OCI-LY7 (cell line): ENCODE measurements around the gene NAPA. TPM values are rescaled to one million over a fixed set of nuclear protein-coding genes. Genes with fewer than 3 reads are reported as not detected.

Experiments
- BruUV-seq: library from RNA; stranded (reverse); fragments of 400-500 nt; replicated peaks from 2 replicates; lab custom pipeline; 2021; lab: Mats Ljungman, UMichigan
- CTCF ChIA-PET: fragments of 300-600 bp; sonication (Branson Sonifier 250); formaldehyde crosslinking; loops from one replicate; lab custom pipeline; 2022; ENCODE audit warnings: antibody characterized with exemption; ENCODE audit not compliant: unreplicated experiment; lab: Charles Lee
- POLR2A ChIA-PET: fragments of 300-600 bp; sonication (Branson Sonifier 250); formaldehyde crosslinking; loops from one replicate; lab custom pipeline; 2022; ENCODE audit warnings: antibody characterized with exemption; lab: Charles Lee
- DNase-seq: peaks from one replicate; pipeline ENCODE4 v3.0.0-alpha.2; 2015; ENCODE audit warnings: low spot score
- H2AFZ ChIP-seq: fragments of 200-600 bp; sonication (generic), shearing (Covaris generic); 2 replicates; pipeline ENCODE4 v1.6.1; 2014; ENCODE audit warnings: mild to moderate bottlenecking, antibody characterized with exemption, low read length, moderate library complexity
- H3K27ac ChIP-seq: fragments of 200-600 bp; sonication (generic); 2 replicates; pipeline ENCODE4 v1.5.1; 2014; ENCODE audit warnings: mixed run types, low read depth, mild to moderate bottlenecking, moderate library complexity, low read length, inconsistent platforms; ENCODE audit not compliant: poor library complexity, severe bottlenecking
- H3K36me3 ChIP-seq: fragments of 200-600 bp; sonication (generic); 2 replicates; pipeline ENCODE4 v1.6.1; 2014; ENCODE audit warnings: mild to moderate bottlenecking, antibody characterized with exemption, low read length, moderate library complexity, mixed read lengths; ENCODE audit not compliant: insufficient read depth
- H3K4me1 ChIP-seq: fragments of 200-600 bp; sonication (generic); 2 replicates; pipeline ENCODE4 v1.5.1; 2014; ENCODE audit warnings: mild to moderate bottlenecking, low read length; ENCODE audit not compliant: insufficient read depth, poor library complexity, severe bottlenecking
- H3K4me2 ChIP-seq: fragments of 200-600 bp; sonication (generic); 2 replicates; pipeline ENCODE4 v1.6.1; 2014; ENCODE audit warnings: mild to moderate bottlenecking, low read length
- H3K4me3 ChIP-seq: fragments of 200-600 bp; sonication (generic); 2 replicates; pipeline ENCODE4 v1.5.1; 2014; ENCODE audit warnings: mild to moderate bottlenecking, low read depth, low read length; ENCODE audit not compliant: poor library complexity, severe bottlenecking
- H3K79me2 ChIP-seq: fragments of 200-600 bp; sonication (generic); 2 replicates; pipeline ENCODE4 v1.6.1; 2016; ENCODE audit warnings: low read depth, mild to moderate bottlenecking, low read length, moderate library complexity, mixed read lengths; ENCODE audit not compliant: insufficient read depth
- H3K9me2 ChIP-seq: fragments of 200-600 bp; sonication (generic); 2 replicates; pipeline ENCODE4 v1.6.1; 2016; ENCODE audit warnings: mild to moderate bottlenecking, low read length, mixed read lengths; ENCODE audit not compliant: insufficient read depth
- H3K9me3 ChIP-seq: fragments of 200-600 bp; sonication (generic); 2 replicates; pipeline ENCODE4 v1.6.1; 2014; ENCODE audit warnings: mild to moderate bottlenecking, mixed run types, low read length, mixed read lengths
- H4K20me1 ChIP-seq: fragments of 200-600 bp; sonication (generic); 2 replicates; pipeline ENCODE4 v1.6.1; 2014; ENCODE audit warnings: mild to moderate bottlenecking, antibody characterized with exemption, low read length, moderate library complexity, mixed read lengths; ENCODE audit not compliant: insufficient read depth
- CTCF ChIP-seq: fragments of 200-600 bp; sonication (generic); conservative IDR thresholded peaks from 2 replicates; pipeline ENCODE4 v1.5.1; 2014; ENCODE audit warnings: mild to moderate bottlenecking, antibody characterized with exemption, low read length, moderate library complexity, mixed read lengths
- EZH2phosphoT487 ChIP-seq: fragments of 200-600 bp; sonication (generic); IDR thresholded peaks from 2 replicates; pipeline ENCODE4 v1.6.1; 2018; ENCODE audit warnings: low read depth, borderline replicate concordance, mild to moderate bottlenecking, mixed run types, antibody characterized with exemption, low read length, moderate library complexity, mixed read lengths
- intact Hi-C: fragments of 100-400 bp; cut with micrococcal nuclease; formaldehyde crosslinking; loops from one replicate; pipeline ENCODE4 v1.10.0; 2022; ENCODE audit not compliant: unreplicated experiment
- total RNA-seq, 2 experiments: library from RNA; depleted of rRNA in 1 of 2; stranded (reverse); fragments of >200 nt in 1 of 2; shearing (Covaris generic) in 1 of 2; gene quantifications; 2 replicates each; pipeline ENCODE4 v1.2.3, GENCODE V29; 2014 to 2022

Gene NAPA
- total RNA-seq, 2 experiments from 2014 or later, result 56.5 to 71.4 TPM

- no peak overlapping the region for H3K27ac ChIP-seq
- CTCF ChIA-PET, result no interaction called here
- DNase-seq, result no peak
- TF ChIP-seq EZH2phosphoT487 (no peak), CTCF (no peak)
- H4K20me1 ChIP-seq, result no peaks in the 10 kb centered on the region
- H2AFZ ChIP-seq, result no peak overlapping the region
- no peaks in the 10 kb centered on the region for H3K9me3 ChIP-seq
- no peak overlapping the region for H3K4me3 ChIP-seq
- BruUV-seq, result no TSS peak
- peaks cover 8% of the 10 kb centered on the region for H3K4me1 ChIP-seq
- no peak overlapping the region for H3K4me2 ChIP-seq
- POLR2A ChIA-PET, result no interaction called here
- H3K36me3 ChIP-seq, result peaks cover 22% of the 10 kb centered on the region; the same call in 1 of the 2 replicates
- intact Hi-C loops, result no loop called here
- peaks cover 22% of the 10 kb centered on the region for H3K79me2 ChIP-seq
- no peaks in the 10 kb centered on the region for H3K9me2 ChIP-seq
Observed at GRCh38 chr19:47507012-47507411, 7.9 kb downstream of the NAPA start.

- ChIA-PET CTCF (no interaction called here), POLR2A (no interaction called here)
- TF ChIP-seq CTCF, result no peak
- no peak for TF ChIP-seq EZH2phosphoT487
- H3K4me1 ChIP-seq, result peaks cover 8% of the 10 kb centered on the region
- no peak overlapping the region for H3K4me2 ChIP-seq
- no peaks in the 10 kb centered on the region for H4K20me1 ChIP-seq
- H3K27ac ChIP-seq, result no peak overlapping the region
- no peaks in the 10 kb centered on the region for H3K9me3 ChIP-seq
- DNase-seq, result no peak
- no peaks in the 10 kb centered on the region for H3K9me2 ChIP-seq
- H2AFZ ChIP-seq, result no peak overlapping the region
- peaks cover 17% of the 10 kb centered on the region; the same call in 1 of the 2 replicates for H3K79me2 ChIP-seq
- no peak overlapping the region for H3K4me3 ChIP-seq
- intact Hi-C loops, result no loop called here
- no TSS peak for BruUV-seq
- peaks cover 24% of the 10 kb centered on the region; the same call in 1 of the 2 replicates for H3K36me3 ChIP-seq
Observed at GRCh38 chr19:47506459-47506858, 8.4 kb downstream of the NAPA start.

GRCh38 chr19:47505506-47505905 is 9.4 kb downstream of the NAPA start:
- H3K79me2 ChIP-seq, result peaks cover 15% of the 10 kb centered on the region; the same call in 1 of the 2 replicates
- H3K36me3 ChIP-seq, result peaks cover 32% of the 10 kb centered on the region; the same call in 1 of the 2 replicates
- no TSS peak for BruUV-seq
- DNase-seq, result no peak
- H3K4me2 ChIP-seq, result no peak overlapping the region
- no peak overlapping the region for H2AFZ ChIP-seq
- no peaks in the 10 kb centered on the region for H4K20me1 ChIP-seq
- POLR2A ChIA-PET, result no interaction called here
- intact Hi-C loops, result no loop called here
- H3K9me2 ChIP-seq, result no peaks in the 10 kb centered on the region
- CTCF ChIA-PET, result no interaction called here
- no peak overlapping the region for H3K27ac ChIP-seq
- no peak for TF ChIP-seq EZH2phosphoT487
- TF ChIP-seq CTCF, result no peak
- no peak overlapping the region for H3K4me3 ChIP-seq
- H3K9me3 ChIP-seq, result no peaks in the 10 kb centered on the region
- peaks cover 2% of the 10 kb centered on the region for H3K4me1 ChIP-seq
